WI38 (cell line): ENCODE data around the gene LRRC41.
A peak's percentile ranks its signal among the peaks of the same experiment; 100 is the strongest.

Experiments
- H3K4me3 ChIP-seq: 2 replicates; pipeline ENCODE4 v1.5.1; 2011; ENCODE audit warnings: low read depth, mild to moderate bottlenecking, control low read depth, low read length
- TF ChIP-seq, protein P1 (sequence below): IDR thresholded peaks from 2 replicates; pipeline ENCODE4 v1.5.1; 2012; ENCODE audit warnings: low read depth, mild to moderate bottlenecking, control low read depth, low read length

LRRC41 gene

DNA sequence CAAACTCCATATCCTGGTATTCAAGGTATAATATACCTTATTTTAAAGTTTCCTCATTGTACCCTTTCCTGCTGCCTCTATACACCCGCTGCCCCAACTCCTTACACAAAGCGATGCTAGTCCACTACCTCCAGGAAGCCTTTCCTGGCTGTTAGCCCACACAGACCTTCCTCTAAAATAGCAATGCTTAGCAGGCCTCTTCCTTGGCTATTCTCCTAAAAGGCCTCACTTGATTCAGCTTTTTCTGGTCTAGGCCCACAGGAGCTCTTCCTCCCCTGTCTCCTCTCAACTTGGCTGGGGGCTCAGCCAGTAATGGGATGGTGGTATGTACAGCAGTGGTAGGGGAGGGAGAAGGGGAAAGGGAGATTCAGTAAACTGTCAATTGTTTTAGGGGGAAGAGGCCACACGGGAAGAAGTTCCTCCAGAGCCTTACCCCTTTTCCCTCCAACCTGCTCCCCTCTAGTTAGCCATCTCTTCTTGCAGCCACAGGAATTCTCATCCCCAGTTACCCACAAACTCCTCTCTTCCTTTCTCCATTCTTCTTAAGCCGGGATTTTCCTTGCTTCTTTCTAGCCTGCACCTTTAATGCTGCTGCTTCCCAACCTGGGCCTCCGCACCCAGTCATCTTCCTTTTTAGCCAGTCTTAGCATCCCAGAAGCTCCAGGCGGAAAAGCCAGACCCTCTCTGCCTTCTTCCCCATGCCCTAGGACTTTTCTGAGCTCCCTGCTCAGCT lies 2.6 kb downstream of the LRRC41 start:
- peak overlapping the region; percentile 88 for H3K4me3 ChIP-seq
- TF ChIP-seq, protein P1, sequence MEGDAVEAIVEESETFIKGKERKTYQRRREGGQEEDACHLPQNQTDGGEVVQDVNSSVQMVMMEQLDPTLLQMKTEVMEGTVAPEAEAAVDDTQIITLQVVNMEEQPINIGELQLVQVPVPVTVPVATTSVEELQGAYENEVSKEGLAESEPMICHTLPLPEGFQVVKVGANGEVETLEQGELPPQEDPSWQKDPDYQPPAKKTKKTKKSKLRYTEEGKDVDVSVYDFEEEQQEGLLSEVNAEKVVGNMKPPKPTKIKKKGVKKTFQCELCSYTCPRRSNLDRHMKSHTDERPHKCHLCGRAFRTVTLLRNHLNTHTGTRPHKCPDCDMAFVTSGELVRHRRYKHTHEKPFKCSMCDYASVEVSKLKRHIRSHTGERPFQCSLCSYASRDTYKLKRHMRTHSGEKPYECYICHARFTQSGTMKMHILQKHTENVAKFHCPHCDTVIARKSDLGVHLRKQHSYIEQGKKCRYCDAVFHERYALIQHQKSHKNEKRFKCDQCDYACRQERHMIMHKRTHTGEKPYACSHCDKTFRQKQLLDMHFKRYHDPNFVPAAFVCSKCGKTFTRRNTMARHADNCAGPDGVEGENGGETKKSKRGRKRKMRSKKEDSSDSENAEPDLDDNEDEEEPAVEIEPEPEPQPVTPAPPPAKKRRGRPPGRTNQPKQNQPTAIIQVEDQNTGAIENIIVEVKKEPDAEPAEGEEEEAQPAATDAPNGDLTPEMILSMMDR = no peak

DNA sequence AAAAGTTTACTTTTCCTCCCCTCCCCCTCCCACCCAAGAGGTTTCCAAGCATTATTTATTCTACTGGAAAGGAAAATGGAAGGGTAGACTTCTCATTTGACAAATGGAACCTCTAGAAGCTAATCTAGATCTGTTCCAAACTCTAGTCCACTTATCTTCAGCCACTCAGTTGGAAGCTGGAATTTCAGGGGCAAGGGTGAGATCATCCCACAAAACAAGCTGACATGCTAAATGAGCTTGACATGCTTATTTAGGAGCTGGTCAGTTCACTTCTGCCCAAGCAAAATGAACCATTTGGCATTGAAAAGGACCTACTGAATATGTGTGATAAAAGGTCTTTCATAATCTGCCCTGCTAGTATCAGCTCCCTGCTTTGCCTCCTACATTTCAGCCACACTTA lies 5.0 kb downstream of the LRRC41 start:
- TF ChIP-seq, protein P1 = no peak
- H3K4me3 ChIP-seq = no peak overlapping the region

DNA sequence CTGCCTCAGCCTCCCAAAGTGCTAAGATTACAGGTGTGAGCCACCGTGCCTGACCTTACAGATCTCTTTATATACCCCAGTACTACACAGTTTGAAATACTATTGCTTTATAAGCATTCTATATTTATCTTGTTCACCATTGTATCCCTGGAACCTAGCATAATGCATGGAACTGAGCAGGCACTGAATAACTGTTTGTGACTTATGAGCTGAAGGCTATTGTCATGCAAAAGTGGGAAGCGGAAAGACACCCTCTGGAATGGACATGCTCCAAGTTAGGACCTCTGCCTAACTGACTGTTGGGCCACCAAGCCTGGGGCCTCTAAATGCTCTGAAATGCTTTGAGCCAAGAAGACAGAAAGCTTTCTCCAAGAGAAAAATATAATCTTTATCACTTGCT lies 8.1 kb downstream of the LRRC41 start:
- H3K4me3 ChIP-seq = no peak overlapping the region
- TF ChIP-seq, protein P1 = no peak

DNA sequence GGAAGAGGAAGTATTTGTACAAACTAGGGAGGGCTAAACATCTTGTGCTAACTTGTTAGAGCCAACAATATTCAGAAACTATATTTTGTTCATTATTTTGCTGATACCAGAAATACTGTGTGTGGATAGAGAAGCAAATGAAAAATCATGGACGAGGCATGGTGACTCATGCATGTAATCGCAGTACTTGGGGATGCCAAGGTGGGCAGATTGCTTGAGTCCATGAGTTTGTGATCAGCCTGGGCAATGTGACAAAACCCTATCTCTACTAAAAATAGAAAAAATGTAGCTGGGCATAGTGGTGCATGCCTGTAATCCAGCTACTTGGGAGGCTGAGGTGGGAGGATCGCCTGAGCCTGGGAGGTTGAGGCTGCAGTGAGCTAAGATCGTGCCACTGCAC lies 13.4 kb downstream of the LRRC41 start:
- no peak overlapping the region for H3K4me3 ChIP-seq
- TF ChIP-seq, protein P1 = no peak

DNA sequence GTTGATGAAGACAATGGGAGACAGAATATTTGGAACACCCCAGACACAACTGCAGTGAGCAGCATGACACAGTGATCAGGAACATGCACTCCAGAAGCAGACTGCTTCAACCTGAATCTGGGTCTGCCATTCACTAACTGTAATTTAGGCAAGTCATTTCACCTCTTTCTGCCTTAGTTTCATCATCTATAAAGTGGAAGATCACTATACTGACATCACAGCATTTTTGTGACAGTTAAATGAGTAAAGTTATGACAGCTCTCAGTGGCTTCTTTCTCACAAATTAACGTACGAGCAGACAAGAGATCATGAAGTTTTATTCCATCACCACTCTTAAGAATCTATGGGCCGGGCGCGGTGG lies 14.3 kb downstream of the LRRC41 start:
- H3K4me3 ChIP-seq = no peak overlapping the region
- TF ChIP-seq, protein P1 = no peak

DNA sequence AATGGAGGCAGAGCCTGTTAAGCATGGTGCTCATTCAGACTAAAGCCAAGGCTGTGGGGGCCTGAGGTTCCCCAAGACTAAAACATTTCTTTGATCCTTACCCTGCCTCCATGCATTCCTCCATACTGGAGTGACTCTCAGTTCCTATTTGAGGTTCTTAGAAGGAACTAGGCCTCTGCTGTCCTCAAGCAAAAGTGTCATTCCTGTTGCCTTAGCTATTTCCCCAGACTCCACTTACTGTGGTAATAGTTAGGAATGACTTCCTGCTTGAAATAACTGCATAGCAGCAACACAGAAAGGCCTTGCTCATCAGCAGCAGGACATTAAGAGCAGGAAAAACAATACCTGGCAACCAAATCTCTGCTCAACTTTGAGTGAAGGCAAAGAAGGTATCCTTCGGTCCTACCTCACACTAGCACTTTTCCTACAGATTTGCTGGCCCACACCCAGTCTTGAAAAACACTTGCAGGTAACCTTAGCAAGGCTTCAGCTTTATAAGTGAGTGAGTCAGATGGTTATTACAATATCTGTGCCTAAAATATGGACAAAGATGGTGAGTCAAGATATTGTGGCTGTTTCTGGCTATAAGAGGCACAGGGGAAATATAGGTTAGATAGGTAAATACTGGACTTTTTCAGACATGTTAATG lies 14.8 kb downstream of the LRRC41 start:
- TF ChIP-seq, protein P1 = no peak
- H3K4me3 ChIP-seq = no peak overlapping the region

DNA sequence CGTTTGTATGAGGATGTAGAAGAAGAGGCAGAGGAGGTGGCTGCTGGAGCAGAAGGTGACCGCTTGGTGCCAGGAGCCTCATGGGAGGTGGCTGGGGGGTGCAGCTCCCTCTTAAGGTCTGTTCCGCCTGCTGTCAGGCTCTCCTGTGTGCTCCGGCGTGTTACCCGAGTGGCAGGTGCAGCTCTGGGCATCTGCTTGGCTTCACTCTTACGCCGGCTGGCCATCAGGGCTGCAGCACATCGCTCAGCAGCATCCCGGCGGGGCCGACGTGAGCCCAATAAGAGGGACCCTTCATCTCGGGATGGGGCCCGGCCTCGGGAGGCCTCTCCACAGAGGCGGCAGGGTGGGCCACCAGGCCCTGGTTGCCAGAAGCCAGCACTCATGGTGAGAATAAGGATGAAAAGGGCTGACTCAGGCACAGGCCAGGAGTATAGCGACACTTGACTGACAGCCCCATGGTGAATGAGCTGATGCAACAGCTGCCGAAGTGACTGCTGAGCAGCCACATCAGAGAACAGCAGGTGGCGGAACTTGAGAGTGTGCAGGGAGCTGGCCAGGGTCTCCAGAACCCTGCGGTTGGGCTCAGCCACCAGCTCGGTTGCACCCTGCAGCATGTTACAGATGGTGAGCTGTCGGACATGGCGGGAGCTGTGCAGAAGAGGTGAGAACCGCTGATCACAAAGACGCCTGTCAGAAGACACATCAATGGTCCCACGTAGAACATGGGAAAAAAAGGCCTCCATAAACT lies 17.5 kb downstream of the LRRC41 start:
- TF ChIP-seq, protein P1 = no peak
- H3K4me3 ChIP-seq = no peak overlapping the region
